ENCODE results near the gene FOXO1.

FOXO1 gene

GRCh38 chr13:40535345-40535836 lies 131.1 kb downstream of the FOXO1 start:
- H3K4me3 ChIP-seq (replicated peaks in 1 of 2; ENCODE audit: low read depth in 2 of 2, low read length in 2 of 2): no peak overlapping the region
- TF ChIP-seq, protein P1, sequence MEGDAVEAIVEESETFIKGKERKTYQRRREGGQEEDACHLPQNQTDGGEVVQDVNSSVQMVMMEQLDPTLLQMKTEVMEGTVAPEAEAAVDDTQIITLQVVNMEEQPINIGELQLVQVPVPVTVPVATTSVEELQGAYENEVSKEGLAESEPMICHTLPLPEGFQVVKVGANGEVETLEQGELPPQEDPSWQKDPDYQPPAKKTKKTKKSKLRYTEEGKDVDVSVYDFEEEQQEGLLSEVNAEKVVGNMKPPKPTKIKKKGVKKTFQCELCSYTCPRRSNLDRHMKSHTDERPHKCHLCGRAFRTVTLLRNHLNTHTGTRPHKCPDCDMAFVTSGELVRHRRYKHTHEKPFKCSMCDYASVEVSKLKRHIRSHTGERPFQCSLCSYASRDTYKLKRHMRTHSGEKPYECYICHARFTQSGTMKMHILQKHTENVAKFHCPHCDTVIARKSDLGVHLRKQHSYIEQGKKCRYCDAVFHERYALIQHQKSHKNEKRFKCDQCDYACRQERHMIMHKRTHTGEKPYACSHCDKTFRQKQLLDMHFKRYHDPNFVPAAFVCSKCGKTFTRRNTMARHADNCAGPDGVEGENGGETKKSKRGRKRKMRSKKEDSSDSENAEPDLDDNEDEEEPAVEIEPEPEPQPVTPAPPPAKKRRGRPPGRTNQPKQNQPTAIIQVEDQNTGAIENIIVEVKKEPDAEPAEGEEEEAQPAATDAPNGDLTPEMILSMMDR (IDR thresholded peaks at IDR 0.05; ENCODE audit: low read depth, low read length): no peak
- DNase-seq (ENCODE audit: low read depth in 2 of 2): no peak

DNA sequence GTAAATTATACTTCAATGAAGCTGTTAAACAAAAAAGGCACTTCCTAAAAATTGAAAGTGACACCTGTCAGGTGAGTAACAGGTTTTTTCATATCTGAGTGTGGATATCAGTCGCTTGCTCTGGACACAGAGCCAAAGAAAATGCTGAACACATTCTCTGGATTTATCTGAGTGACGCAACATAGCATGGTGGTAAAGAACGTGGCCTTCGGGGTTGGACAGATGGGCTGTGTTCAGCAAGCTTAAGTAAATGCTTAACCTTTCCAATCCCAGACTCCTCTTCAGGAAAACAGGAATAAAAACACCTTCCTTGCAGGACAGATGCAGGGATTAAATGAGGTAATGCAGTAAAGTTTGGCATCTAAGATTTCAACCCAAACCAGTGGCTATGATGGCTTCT lies 132.0 kb downstream of the FOXO1 start:
- DNase-seq (ENCODE audit: low read depth in 2 of 2): no peak

DNA sequence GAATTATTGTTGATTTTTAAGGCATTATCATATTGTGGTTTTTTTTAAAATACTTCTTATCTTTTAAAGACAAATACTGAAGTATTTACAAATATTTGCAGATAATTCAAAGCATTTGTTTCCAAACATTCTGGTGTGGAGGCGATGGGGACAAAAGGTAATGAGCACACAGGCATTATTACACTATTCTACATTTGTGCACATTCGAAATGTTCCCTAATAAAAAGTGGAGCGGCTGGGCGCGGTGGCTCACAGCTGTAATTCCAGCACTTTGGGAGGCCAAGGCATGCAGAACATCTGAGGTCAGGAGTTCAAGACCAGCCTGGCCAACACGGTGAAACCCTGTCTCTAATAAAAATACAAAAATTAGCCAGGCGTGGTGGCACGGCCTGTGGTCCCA lies 133.4 kb downstream of the FOXO1 start:
- no peak overlapping the region for H3K4me3 ChIP-seq (replicated peaks in 1 of 2; ENCODE audit: low read depth in 2 of 2, low read length in 2 of 2)
- TF ChIP-seq, protein P1 (IDR thresholded peaks at IDR 0.05; ENCODE audit: low read depth, low read length): no peak
- DNase-seq (ENCODE audit: low read depth in 2 of 2): no peak

More for the DNA sequence above, 132.0 kb downstream of the FOXO1 start:
- no peak overlapping the region for H3K4me3 ChIP-seq (replicated peaks in 1 of 2; ENCODE audit: low read depth in 2 of 2, low read length in 2 of 2)
- TF ChIP-seq, protein P1 (IDR thresholded peaks at IDR 0.05; ENCODE audit: low read depth, low read length): no peak

GRCh38 chr13:40530961-40531360 lies 135.5 kb downstream of the FOXO1 start:
- DNase-seq (ENCODE audit: low read depth in 2 of 2): no peak
- TF ChIP-seq, protein P1 (IDR thresholded peaks at IDR 0.05; ENCODE audit: low read depth, low read length): no peak
- no peak overlapping the region for H3K4me3 ChIP-seq (replicated peaks in 1 of 2; ENCODE audit: low read depth in 2 of 2, low read length in 2 of 2)

DNA sequence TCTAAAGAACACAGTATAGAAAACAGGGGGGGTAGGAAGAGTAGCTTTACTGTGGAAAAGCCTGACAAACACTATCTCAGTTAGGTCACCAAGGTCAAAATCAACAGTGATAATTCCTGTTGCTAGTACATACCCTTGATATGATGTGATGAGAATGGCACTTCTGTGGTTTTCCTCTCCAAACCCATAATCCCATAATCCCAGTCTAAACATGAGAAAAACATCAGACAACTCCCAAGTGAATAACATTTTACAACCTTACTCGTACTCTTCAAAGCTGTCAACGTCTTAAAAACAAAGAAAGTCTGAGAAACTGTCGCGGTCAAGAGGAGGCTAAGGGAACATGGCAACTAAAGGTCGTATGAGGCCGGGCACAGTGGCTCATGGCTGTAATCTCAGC lies 137.6 kb downstream of the FOXO1 start:
- no peak for DNase-seq (ENCODE audit: low read depth in 2 of 2)
- no peak overlapping the region for H3K4me3 ChIP-seq (replicated peaks in 1 of 2; ENCODE audit: low read depth in 2 of 2, low read length in 2 of 2)
- TF ChIP-seq, protein P1 (IDR thresholded peaks at IDR 0.05; ENCODE audit: low read depth, low read length): no peak

DNA sequence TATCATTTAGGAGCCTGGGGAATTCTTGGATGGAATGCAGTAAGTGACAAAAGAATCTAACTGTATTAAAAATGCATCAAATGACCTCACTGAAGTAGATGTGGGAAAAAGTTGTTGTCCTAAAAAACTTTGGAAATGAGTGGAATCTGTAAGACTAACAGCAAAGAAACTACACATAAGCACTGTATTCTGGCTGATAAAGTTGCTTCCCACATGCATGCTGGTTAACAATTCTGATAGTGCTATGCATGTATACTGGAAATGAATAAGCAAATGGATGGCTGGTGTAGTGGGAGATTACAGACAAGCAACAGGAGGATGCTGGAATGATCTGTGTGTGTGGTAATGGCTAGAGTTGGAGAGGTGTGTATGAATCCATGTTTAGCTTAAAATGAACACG lies 138.5 kb downstream of the FOXO1 start:
- no peak for DNase-seq (ENCODE audit: low read depth in 2 of 2)
- TF ChIP-seq, protein P1 (IDR thresholded peaks at IDR 0.05; ENCODE audit: low read depth, low read length): no peak
- no peak overlapping the region for H3K4me3 ChIP-seq (replicated peaks in 1 of 2; ENCODE audit: low read depth in 2 of 2, low read length in 2 of 2)

GRCh38 chr13:40522282-40522681 lies 144.2 kb downstream of the FOXO1 start:
- TF ChIP-seq, protein P1 (IDR thresholded peaks at IDR 0.05; ENCODE audit: low read depth, low read length): no peak
- H3K4me3 ChIP-seq (replicated peaks in 1 of 2; ENCODE audit: low read depth in 2 of 2, low read length in 2 of 2): no peak overlapping the region
- no peak for DNase-seq (ENCODE audit: low read depth in 2 of 2)

Data from cardiac fibroblast (primary cell).